ES-I3 (cell line): Measurements from ENCODE around the gene NLK.
"Not testable (repeated sequence)": the region's sequence is repeated elsewhere in the genome, so short reads cannot be mapped to it uniquely, and the experiment has no call there.

Source experiments
- H3K36me3 ChIP-seq: 2 replicates; pipeline ENCODE4 v1.6.1; 2013; ENCODE audit warnings: mild to moderate bottlenecking, low read length, control low read depth, moderate library complexity; ENCODE audit not compliant: insufficient read depth
- H3K4me1 ChIP-seq: 2 replicates; pipeline ENCODE4 v1.6.1; 2013; ENCODE audit warnings: mild to moderate bottlenecking, control low read depth, low read length; ENCODE audit not compliant: insufficient read depth
- H3K9ac ChIP-seq: 2 replicates; pipeline ENCODE4 v1.6.1; 2013; ENCODE audit warnings: low read depth, mild to moderate bottlenecking, low read length, moderate library complexity
- H3K9me3 ChIP-seq: 2 replicates; pipeline ENCODE4 v1.6.1; 2013; ENCODE audit warnings: mild to moderate bottlenecking, low read length, moderate library complexity; ENCODE audit not compliant: control insufficient read depth, insufficient read depth

The NLK gene

GRCh38 chr17:28072936-28073533 lies 30.6 kb downstream of the NLK start:
- Histone ChIP-seq H3K4me1 (no peaks in the 10 kb centered on the region), H3K9ac (no peak overlapping the region), H3K9me3 (peaks cover 5% of the 10 kb centered on the region; the same call in 1 of the 2 replicates), H3K36me3 (no peaks in the 10 kb centered on the region)

- Histone ChIP-seq H3K9ac (no peak overlapping the region), H3K9me3 (peaks cover 5% of the 10 kb centered on the region; the same call in 1 of the 2 replicates), H3K4me1 (no peaks in the 10 kb centered on the region), H3K36me3 (peaks cover 3% of the 10 kb centered on the region; the same call in 1 of the 2 replicates)
These were observed 31.5 kb downstream of the NLK start for GRCh38 chr17:28074010-28074409.

GRCh38 chr17:28076144-28076543 lies 33.7 kb downstream of the NLK start:
- Histone ChIP-seq H3K4me1 (no peaks in the 10 kb centered on the region), H3K9me3 (peaks cover 5% of the 10 kb centered on the region; the same call in 1 of the 2 replicates), H3K36me3 (peaks cover 3% of the 10 kb centered on the region; the same call in 1 of the 2 replicates), H3K9ac (no peak overlapping the region)

GRCh38 chr17:28077140-28077539 lies 34.7 kb downstream of the NLK start:
- H3K9ac ChIP-seq, H3K4me1 ChIP-seq, H3K36me3 ChIP-seq, H3K9me3 ChIP-seq: not testable (repeated sequence)

- Histone ChIP-seq H3K9ac (no peak overlapping the region), H3K4me1 (peaks cover 6% of the 10 kb centered on the region), H3K36me3 (peaks cover 5% of the 10 kb centered on the region; the same call in 1 of the 2 replicates), H3K9me3 (no peaks in the 10 kb centered on the region)
These were observed 36.1 kb downstream of the NLK start for GRCh38 chr17:28078341-28079229.

- Histone ChIP-seq H3K9me3 (no peaks in the 10 kb centered on the region), H3K9ac (no peak overlapping the region), H3K36me3 (peaks cover 5% of the 10 kb centered on the region; the same call in 1 of the 2 replicates), H3K4me1 (peaks cover 9% of the 10 kb centered on the region)
These were observed 39.0 kb downstream of the NLK start for GRCh38 chr17:28081467-28081866.

GRCh38 chr17:28085766-28086165 lies 43.3 kb downstream of the NLK start:
- Histone ChIP-seq H3K9me3 (peaks cover 6% of the 10 kb centered on the region; the same call in 1 of the 2 replicates), H3K9ac (no peak overlapping the region), H3K36me3 (0 out of 2 replicates have a peak, but pooled peaks cover 2% of the 10 kb centered on the region), H3K4me1 (peaks cover 9% of the 10 kb centered on the region)

GRCh38 chr17:28086519-28086918 lies 44.0 kb downstream of the NLK start:
- H3K9ac ChIP-seq: no peak overlapping the region
- 0 out of 2 replicates have a peak, but pooled peaks cover 1% of the 10 kb centered on the region for H3K36me3 ChIP-seq
- H3K4me1 ChIP-seq: peaks cover 8% of the 10 kb centered on the region
- peaks cover 6% of the 10 kb centered on the region; the same call in 1 of the 2 replicates for H3K9me3 ChIP-seq

GRCh38 chr17:28087743-28088142 lies 45.3 kb downstream of the NLK start:
- Histone ChIP-seq H3K4me1 (peaks cover 14% of the 10 kb centered on the region; the same call in 1 of the 2 replicates), H3K9ac (no peak overlapping the region), H3K9me3 (peaks cover 6% of the 10 kb centered on the region; the same call in 1 of the 2 replicates), H3K36me3 (no peaks in the 10 kb centered on the region)

- peaks cover 20% of the 10 kb centered on the region for H3K4me1 ChIP-seq
- H3K9ac ChIP-seq: no peak overlapping the region
These were observed 48.1 kb downstream of the NLK start for GRCh38 chr17:28090551-28090950.

GRCh38 chr17:28092088-28092487 lies 49.6 kb downstream of the NLK start:
- Histone ChIP-seq H3K9me3 (peaks cover 6% of the 10 kb centered on the region; the same call in 1 of the 2 replicates), H3K36me3 (no peaks in the 10 kb centered on the region), H3K4me1 (peaks cover 16% of the 10 kb centered on the region), H3K9ac (no peak overlapping the region)

More at GRCh38 chr17:28090551-28090950, 48.1 kb downstream of the NLK start:
- no peaks in the 10 kb centered on the region for H3K36me3 ChIP-seq
- H3K9me3 ChIP-seq: peaks cover 6% of the 10 kb centered on the region; the same call in 1 of the 2 replicates

GRCh38 chr17:28093999-28094716 lies 51.7 kb downstream of the NLK start:
- Histone ChIP-seq H3K9ac (no peak overlapping the region), H3K4me1 (peaks cover 16% of the 10 kb centered on the region), H3K36me3 (no peaks in the 10 kb centered on the region), H3K9me3 (no peaks in the 10 kb centered on the region; the same call in 1 of the 2 replicates)

- H3K9me3 ChIP-seq: no peaks in the 10 kb centered on the region
- H3K36me3 ChIP-seq: no peaks in the 10 kb centered on the region
- peaks cover 13% of the 10 kb centered on the region for H3K4me1 ChIP-seq
- no peak overlapping the region for H3K9ac ChIP-seq
These were observed 54.3 kb downstream of the NLK start for GRCh38 chr17:28096756-28097155.

GRCh38 chr17:28097254-28097653 lies 54.8 kb downstream of the NLK start:
- H3K4me1 ChIP-seq: peaks cover 8% of the 10 kb centered on the region
- no peaks in the 10 kb centered on the region for H3K9me3 ChIP-seq
- no peak overlapping the region for H3K9ac ChIP-seq
- H3K36me3 ChIP-seq: no peaks in the 10 kb centered on the region
